ENCODE results near the gene IQCE.
"Not testable (repeated sequence)": the region's sequence is repeated elsewhere in the genome, so short reads cannot be mapped to it uniquely, and the experiment has no call there.

Gene IQCE

DNA sequence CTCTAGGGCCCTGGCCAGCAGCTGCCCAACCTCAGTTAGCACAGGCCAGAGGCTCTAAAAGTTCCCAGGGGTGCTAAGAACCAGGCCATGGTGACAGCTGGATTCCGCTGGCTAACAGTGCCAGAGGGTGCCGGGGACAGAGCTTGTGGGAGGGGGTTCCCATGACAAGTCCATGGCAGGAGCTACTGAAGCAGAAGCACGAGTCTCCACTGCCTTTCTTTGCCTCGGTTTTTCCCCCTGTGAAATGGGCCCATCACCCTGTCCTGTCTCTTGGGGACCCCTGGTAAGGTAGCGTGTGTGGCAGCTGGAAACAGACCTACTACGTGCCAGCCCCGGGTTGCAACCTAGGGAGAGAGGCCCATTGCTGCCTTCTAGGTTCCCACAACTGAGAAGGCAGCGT lies 26.0 kb upstream of the IQCE start:
- H3K36me3 ChIP-seq (ENCODE audit: control insufficient read depth, low read length); H4K20me1 ChIP-seq (ENCODE audit: control insufficient read depth, insufficient read depth, low read depth, low read length); H3K27me3 ChIP-seq (ENCODE audit: control insufficient read depth, low read length); H3K9me3 ChIP-seq (ENCODE audit: control insufficient read depth, insufficient read depth, low read length); H3F3A ChIP-seq (ENCODE audit: control insufficient read depth, insufficient read depth); H3K27ac ChIP-seq (ENCODE audit: low read depth, low read length); H3K9me2 ChIP-seq (replicated peaks; ENCODE audit: control insufficient read depth, low read length); H3K79me2 ChIP-seq (ENCODE audit: control insufficient read depth, low read length); H3K4me3 ChIP-seq (ENCODE audit: low read length); H3K4me2 ChIP-seq (ENCODE audit: low read length): not testable (repeated sequence)
- H3K4me1 ChIP-seq (ENCODE audit: control insufficient read depth, low read length): peaks cover 32% of the 10 kb centered on the region

DNA sequence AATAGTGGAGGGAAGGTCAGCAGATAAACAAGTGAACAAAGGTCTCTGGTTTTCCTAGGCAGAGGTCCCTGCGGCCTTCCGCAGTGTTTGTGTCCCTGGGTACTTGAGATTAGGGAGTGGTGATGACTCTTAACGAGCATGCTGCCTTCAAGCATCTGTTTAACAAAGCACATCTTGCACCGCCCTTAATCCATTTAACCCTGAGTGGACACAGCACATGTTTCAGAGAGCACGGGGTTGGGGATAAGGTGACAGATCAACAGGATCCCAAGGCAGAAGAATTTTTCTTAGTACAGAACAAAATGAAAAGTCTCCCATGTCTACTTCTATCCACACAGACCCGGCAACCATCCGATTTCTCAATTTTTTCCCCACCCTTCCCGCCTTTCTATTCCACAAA lies 25.2 kb upstream of the IQCE start:
- H3K4me1 ChIP-seq (ENCODE audit: control insufficient read depth, low read length): peaks cover 26% of the 10 kb centered on the region
- H3K27me3 ChIP-seq (ENCODE audit: control insufficient read depth, low read length); H3F3A ChIP-seq (ENCODE audit: control insufficient read depth, insufficient read depth); H3K4me3 ChIP-seq (ENCODE audit: low read length); H3K27ac ChIP-seq (ENCODE audit: low read depth, low read length); H3K36me3 ChIP-seq (ENCODE audit: control insufficient read depth, low read length); H3K9me3 ChIP-seq (ENCODE audit: control insufficient read depth, insufficient read depth, low read length); H3K9me2 ChIP-seq (replicated peaks; ENCODE audit: control insufficient read depth, low read length); H3K4me2 ChIP-seq (ENCODE audit: low read length); H4K20me1 ChIP-seq (ENCODE audit: control insufficient read depth, insufficient read depth, low read depth, low read length); H3K79me2 ChIP-seq (ENCODE audit: control insufficient read depth, low read length): not testable (repeated sequence)

DNA sequence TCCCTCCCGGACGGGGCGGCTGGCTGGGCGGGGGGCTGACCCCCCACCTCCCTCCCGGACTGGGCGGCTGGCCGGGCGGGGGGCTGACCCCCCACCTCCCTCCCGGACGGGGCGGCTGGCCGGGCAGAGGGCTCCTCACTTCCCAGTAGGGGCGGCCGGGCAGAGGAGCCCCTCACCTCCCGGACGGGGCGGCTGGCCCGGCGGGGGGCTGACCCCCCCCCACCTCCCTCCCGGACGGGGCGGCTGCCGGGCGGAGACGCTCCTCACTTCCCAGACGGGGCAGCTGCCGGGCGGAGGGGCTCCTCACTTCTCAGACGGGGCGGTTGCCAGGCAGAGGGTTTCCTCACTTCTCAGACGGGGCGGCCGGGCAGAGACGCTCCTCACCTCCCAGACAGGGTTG lies 24.6 kb upstream of the IQCE start:
- Histone ChIP-seq H3K36me3 (ENCODE audit: control insufficient read depth, low read length) (peaks cover 16% of the 10 kb centered on the region), H3K4me1 (ENCODE audit: control insufficient read depth, low read length) (peaks cover 20% of the 10 kb centered on the region)
- not testable (repeated sequence) for H4K20me1 ChIP-seq (ENCODE audit: control insufficient read depth, insufficient read depth, low read depth, low read length); H3K9me3 ChIP-seq (ENCODE audit: control insufficient read depth, insufficient read depth, low read length); H3F3A ChIP-seq (ENCODE audit: control insufficient read depth, insufficient read depth); H3K4me2 ChIP-seq (ENCODE audit: low read length); H3K9me2 ChIP-seq (replicated peaks; ENCODE audit: control insufficient read depth, low read length); H3K27ac ChIP-seq (ENCODE audit: low read depth, low read length); H3K27me3 ChIP-seq (ENCODE audit: control insufficient read depth, low read length); H3K4me3 ChIP-seq (ENCODE audit: low read length); H3K79me2 ChIP-seq (ENCODE audit: control insufficient read depth, low read length)

DNA sequence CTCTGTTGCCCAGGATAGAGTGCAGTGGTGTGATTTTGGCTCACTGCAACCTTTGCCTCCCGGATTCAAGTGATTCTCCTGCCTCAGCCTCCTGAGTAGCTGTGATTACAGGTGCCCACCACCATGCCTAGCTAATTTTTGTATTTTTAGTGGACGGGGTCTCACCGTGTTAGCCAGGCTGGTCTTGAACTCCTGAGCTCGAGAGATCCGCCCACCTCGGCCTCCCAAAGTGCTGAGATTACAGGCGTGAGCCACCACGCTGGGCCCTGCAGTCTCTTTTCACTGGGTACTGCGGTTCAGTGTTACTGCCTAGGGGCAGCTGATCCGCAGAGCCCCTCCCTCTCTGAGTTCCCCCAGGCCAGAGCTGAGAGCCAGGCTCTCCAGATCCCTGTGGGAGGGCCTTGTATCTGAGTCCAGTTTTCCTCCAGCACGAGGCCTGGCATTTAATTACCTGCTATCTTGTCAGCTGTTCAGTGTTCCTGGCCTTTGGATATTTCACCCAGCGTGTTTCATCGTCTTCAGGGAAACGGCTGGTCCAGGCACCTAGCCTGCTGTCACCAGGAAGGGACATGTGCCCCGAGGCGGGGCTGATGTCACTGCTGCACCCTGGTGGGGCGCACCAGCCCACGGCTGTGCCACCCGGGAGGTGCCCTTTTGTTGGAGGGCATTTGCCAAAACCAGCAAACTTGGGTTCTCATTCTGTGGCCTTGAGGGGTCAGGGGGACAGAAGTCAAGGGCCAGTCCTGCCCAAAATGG lies 22.7 kb upstream of the IQCE start:
- not testable (repeated sequence) for H3K79me2 ChIP-seq (ENCODE audit: control insufficient read depth, low read length); H4K20me1 ChIP-seq (ENCODE audit: control insufficient read depth, insufficient read depth, low read depth, low read length); H3K9me2 ChIP-seq (replicated peaks; ENCODE audit: control insufficient read depth, low read length); H3K27ac ChIP-seq (ENCODE audit: low read depth, low read length); H3K9me3 ChIP-seq (ENCODE audit: control insufficient read depth, insufficient read depth, low read length); H3F3A ChIP-seq (ENCODE audit: control insufficient read depth, insufficient read depth); H3K4me1 ChIP-seq (ENCODE audit: control insufficient read depth, low read length); H3K4me2 ChIP-seq (ENCODE audit: low read length); H3K4me3 ChIP-seq (ENCODE audit: low read length); H3K27me3 ChIP-seq (ENCODE audit: control insufficient read depth, low read length)
- peaks cover 34% of the 10 kb centered on the region for H3K36me3 ChIP-seq (ENCODE audit: control insufficient read depth, low read length)

DNA sequence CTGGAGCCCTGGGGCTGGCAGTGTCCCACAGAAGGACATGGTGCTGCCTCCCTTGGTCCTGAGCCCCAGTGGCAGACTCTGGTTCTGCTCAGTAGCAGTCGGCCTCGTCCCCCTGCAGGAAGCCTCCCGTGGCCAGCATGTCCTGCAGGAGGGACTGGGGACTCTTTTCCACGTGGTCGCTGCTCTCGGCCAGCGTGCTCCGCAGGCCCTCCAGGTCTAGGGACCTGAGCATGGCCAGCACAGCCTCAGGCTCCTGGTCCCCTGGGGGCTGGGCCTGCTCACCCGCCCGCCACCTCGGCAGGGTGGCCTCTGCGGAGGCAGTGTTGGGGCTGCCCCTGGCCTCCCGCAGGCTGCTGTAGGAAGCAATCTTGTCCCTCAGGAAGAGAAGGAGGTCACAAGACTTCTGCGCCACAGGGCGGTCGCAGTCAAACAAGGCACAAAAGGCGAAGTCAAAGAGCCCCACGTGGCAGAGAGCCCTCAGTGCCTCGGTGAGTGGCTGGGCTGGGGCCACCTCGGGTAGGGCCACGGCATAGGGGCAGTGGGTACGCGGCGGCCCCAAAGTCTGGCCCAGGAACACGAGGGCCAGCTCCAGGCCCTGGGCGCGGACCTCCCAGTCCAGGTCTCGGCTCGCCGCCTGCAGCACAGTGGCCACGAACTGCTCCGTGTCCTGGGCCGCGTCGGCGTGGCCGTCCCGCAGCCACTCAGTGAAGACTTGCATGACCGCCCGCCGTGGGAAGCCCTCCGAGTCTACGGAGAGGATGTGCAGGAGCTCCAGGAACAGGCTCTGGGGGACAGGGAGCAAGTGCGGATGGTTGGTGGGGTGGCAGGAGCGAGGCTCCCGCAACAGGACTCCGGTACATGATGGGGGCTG lies 20.6 kb upstream of the IQCE start:
- no peak overlapping the region for H3K27ac ChIP-seq (ENCODE audit: low read depth, low read length)
- peaks cover 55% of the 10 kb centered on the region for H3K36me3 ChIP-seq (ENCODE audit: control insufficient read depth, low read length)
- H3K27me3 ChIP-seq (ENCODE audit: control insufficient read depth, low read length): no peaks in the 10 kb centered on the region
- no peaks in the 10 kb centered on the region for H3K9me3 ChIP-seq (ENCODE audit: control insufficient read depth, insufficient read depth, low read length)
- no peaks in the 10 kb centered on the region for H3K79me2 ChIP-seq (ENCODE audit: control insufficient read depth, low read length)
- no peaks in the 10 kb centered on the region for H3F3A ChIP-seq (ENCODE audit: control insufficient read depth, insufficient read depth)
- H4K20me1 ChIP-seq (ENCODE audit: control insufficient read depth, insufficient read depth, low read depth, low read length): no peaks in the 10 kb centered on the region
- H3K4me3 ChIP-seq (ENCODE audit: low read length): no peak overlapping the region
- H3K4me1 ChIP-seq (ENCODE audit: control insufficient read depth, low read length): no peaks in the 10 kb centered on the region
- H3K9me2 ChIP-seq (replicated peaks; ENCODE audit: control insufficient read depth, low read length): no peaks in the 10 kb centered on the region
- no peak overlapping the region for H3K4me2 ChIP-seq (ENCODE audit: low read length)
- TF ChIP-seq, protein P1, sequence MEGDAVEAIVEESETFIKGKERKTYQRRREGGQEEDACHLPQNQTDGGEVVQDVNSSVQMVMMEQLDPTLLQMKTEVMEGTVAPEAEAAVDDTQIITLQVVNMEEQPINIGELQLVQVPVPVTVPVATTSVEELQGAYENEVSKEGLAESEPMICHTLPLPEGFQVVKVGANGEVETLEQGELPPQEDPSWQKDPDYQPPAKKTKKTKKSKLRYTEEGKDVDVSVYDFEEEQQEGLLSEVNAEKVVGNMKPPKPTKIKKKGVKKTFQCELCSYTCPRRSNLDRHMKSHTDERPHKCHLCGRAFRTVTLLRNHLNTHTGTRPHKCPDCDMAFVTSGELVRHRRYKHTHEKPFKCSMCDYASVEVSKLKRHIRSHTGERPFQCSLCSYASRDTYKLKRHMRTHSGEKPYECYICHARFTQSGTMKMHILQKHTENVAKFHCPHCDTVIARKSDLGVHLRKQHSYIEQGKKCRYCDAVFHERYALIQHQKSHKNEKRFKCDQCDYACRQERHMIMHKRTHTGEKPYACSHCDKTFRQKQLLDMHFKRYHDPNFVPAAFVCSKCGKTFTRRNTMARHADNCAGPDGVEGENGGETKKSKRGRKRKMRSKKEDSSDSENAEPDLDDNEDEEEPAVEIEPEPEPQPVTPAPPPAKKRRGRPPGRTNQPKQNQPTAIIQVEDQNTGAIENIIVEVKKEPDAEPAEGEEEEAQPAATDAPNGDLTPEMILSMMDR (IDR thresholded peaks at IDR 0.05; ENCODE audit: low read depth, low read length, poor library complexity, severe bottlenecking): no peak
- TF ChIP-seq EZH2phosphoT487 (IDR thresholded peaks at IDR 0.05; ENCODE audit: borderline replicate concordance, low read length): no peak

Data from DOHH2 (cell line).